NCI-H1694 (cell line): ENCODE data around the gene KRT81.
"Not testable (repeated sequence)": the region's sequence is repeated elsewhere in the genome, so short reads cannot be mapped to it uniquely, and the experiment has no call there.

Experiments used
- DNase-seq: peaks from one replicate; lab custom pipeline; 2025; lab: John Stamatoyannopoulos, UW

The KRT81 gene

DNA sequence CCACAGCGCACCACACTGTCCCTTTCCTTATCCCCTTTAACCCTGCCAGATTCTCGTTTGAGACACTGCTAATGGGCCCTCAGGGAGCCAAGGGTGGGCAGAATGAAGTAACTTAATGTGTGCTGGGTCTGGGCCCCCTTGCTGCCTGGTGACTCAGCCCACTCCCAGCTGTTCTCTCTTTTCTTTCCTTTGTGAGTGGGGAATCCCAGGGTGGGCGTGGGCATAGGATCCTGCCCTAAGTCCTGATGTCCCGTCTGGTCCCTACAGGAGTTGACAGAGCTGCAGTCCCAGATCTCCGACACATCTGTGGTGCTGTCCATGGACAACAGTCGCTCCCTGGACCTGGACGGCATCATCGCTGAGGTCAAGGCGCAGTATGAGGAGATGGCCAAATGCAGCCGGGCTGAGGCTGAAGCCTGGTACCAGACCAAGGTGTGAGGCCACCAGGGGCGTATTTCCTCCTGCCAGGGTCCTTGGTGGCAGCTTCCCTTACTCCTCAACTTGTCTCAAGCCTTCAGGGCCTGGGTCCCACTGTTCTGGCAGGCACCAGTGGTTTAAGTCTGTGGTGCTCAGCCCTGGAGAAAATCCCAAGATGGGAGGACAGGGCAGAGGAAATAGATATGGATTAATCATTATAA is 50.0 kb downstream of the KRT81 start:
- DNase-seq = no peak

DNA sequence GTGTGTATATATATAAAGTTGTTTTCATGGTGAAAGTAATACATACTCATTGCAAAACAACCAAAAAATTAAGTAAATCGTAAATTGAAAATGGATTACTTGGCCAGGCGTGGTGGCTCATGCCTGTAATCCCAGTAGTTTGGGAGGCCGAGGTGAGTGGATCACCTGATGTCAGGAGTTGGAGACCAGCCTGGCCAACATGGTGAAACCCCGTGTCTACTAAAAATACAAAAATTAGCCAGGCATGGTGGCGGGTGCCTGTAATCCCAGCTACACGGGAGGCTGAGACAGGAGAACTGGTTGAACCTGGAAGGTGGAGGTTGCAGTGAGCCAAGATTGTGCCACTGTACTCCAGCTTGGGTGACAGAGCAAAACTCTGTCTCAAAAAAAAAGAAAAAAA is 51.1 kb downstream of the KRT81 start:
- DNase-seq = not testable (repeated sequence)

GRCh38 chr12:52239767-52240166 is 51.6 kb downstream of the KRT81 start:
- DNase-seq = no peak

DNA sequence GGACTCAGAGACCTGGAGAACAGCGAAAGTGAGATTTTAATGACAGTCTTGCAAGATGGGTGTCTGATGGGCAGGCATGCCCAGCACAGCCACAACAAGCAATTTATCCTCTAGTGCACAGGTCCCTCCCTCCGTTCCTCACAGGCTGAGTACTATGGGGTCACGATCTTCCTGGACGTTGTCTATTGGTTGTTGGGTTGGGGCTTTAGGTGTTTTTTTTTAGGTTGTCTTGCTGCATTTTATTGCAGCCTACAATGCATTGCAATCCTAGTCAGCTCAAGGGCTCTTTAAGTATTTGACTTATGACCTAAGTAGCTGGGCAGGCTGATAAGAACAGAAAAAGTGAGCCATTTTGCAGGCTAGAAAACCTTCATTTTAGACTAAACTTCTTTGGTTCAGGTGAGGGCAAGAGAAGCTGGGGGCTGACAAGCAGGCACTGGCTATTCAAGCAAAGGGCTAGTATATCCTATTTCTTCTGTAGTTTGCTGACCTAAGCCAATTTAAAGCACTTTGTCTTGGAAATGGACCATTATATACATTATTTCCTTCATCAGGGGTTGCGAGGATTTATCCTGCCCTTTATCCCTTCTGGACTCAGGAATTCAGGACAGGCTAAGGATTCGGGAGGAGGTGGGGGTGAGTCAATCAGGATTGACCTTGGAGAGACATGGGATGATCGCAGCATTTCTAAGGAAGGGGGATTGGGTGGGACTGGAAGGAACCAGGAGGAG is 52.3 kb downstream of the KRT81 start:
- no peak for DNase-seq

GRCh38 chr12:52238207-52238840 is 53.0 kb downstream of the KRT81 start:
- DNase-seq = no peak

GRCh38 chr12:52236386-52237050 is 54.8 kb downstream of the KRT81 start:
- DNase-seq = no peak
